Measurements from ENCODE around the gene CMTM3. TPM values are rescaled to one million over a fixed set of nuclear protein-coding genes. Genes with fewer than 3 reads are reported as not detected.

Gene CMTM3
- total and polyA plus RNA-seq, 2 of the 4 experiments (the other 2 are of a cell fraction): 4.5 to 35.5 TPM

GRCh38 chr16:66647866-66648265 is 43.4 kb downstream of the CMTM3 start:
- in situ Hi-C loops (cut with MboI; ENCODE audit: low sequenced_read_pairs): no loop called here
- dilution Hi-C loops (cut with HindIII; ENCODE audit: low sequenced_read_pairs, unreplicated experiment): no loop called here
- intact Hi-C loops (cut with micrococcal nuclease): no loop called here

More at GRCh38 chr16:66647866-66648265, 43.4 kb downstream of the CMTM3 start:
- H4K5ac ChIP-seq (ENCODE audit: low read depth, low read length): no peak overlapping the region
- H3K18ac ChIP-seq (ENCODE audit: low read depth, low read length): no peak overlapping the region
- DNase-seq: no peak
- H3K14ac ChIP-seq (replicated peaks; ENCODE audit: low read depth, low read length): no peak overlapping the region
- no peak overlapping the region for H2AK5ac ChIP-seq (ENCODE audit: low read depth, low read length)
- H2BK15ac ChIP-seq (ENCODE audit: low read depth, low read length): no peak overlapping the region
- no peak for TF ChIP-seq SMC3 (IDR thresholded peaks at IDR 0.05; ENCODE audit: low read depth, low read length)
- no peak for TF ChIP-seq CHD1 (IDR thresholded peaks at IDR 0.05; ENCODE audit: low read depth, low read length)
- no peak for TF ChIP-seq POLR2A (IDR thresholded peaks at IDR 0.05; ENCODE audit: low read depth, low read length)
- TF ChIP-seq CEBPB (IDR thresholded peaks at IDR 0.05; ENCODE audit: low read depth, low read length): 0 out of 2 replicates have a peak, but pooled peaks have one; percentile 26
- H3K4me1 ChIP-seq (ENCODE audit: control insufficient read depth, insufficient read depth, low read length): no peaks in the 10 kb centered on the region
- BruUV-seq (replicated peaks): no TSS peak
- H3K27ac ChIP-seq (ENCODE audit: insufficient read depth, low read length): no peak overlapping the region
- H3K4ac ChIP-seq (ENCODE audit: low read depth, low read length): no peak overlapping the region
- POLR2A ChIA-PET (ENCODE audit: unreplicated experiment): no interaction called here
- no peak overlapping the region for H2AK9ac ChIP-seq (replicated peaks; ENCODE audit: low read depth, low read length, poor library complexity)
- H2AFZ ChIP-seq (replicated peaks; ENCODE audit: low read length, poor library complexity): no peak overlapping the region
- no peaks in the 10 kb centered on the region for H3K27me3 ChIP-seq (ENCODE audit: control insufficient read depth, insufficient read depth, low read length)
- no peak overlapping the region for H3K9ac ChIP-seq (ENCODE audit: low read depth, low read length)
- peaks cover 12% of the 10 kb centered on the region; the same call in 1 of the 2 replicates for H3K9me1 ChIP-seq (ENCODE audit: insufficient read depth, low read length)
- WGBS, 2 experiments (ENCODE audit: extremely low coverage in 2 of 2, insufficient read length in 1 of 2): no CpG with 5 or more reads among the region's 1 CpG
- ATAC-seq (ENCODE audit: low read depth): no peak
- H3K56ac ChIP-seq (ENCODE audit: extremely low read depth, insufficient read depth, low read length): no peak overlapping the region
- no peak overlapping the region for H2BK20ac ChIP-seq (ENCODE audit: low read depth, low read length)
- H2BK120ac ChIP-seq (ENCODE audit: low read depth, low read length): no peak overlapping the region
- H3K9me3 ChIP-seq (ENCODE audit: control insufficient read depth, insufficient read depth, low read length): no peaks in the 10 kb centered on the region
- no peaks in the 10 kb centered on the region for H4K20me1 ChIP-seq (ENCODE audit: insufficient read depth, low read length)
- H3K79me1 ChIP-seq (ENCODE audit: low read depth in 1 of 2, low read length in 2 of 2): peaks cover 0 to 15% of the 10 kb centered on the region in 2 experiments; a peak in 2 of 4 replicates
- no peaks in the 10 kb centered on the region for H3K36me3 ChIP-seq (ENCODE audit: control insufficient read depth, insufficient read depth, low read length)
- no peak overlapping the region for H3K23ac ChIP-seq (ENCODE audit: low read depth, low read length)
- no peak overlapping the region for H3K4me2 ChIP-seq (ENCODE audit: low read depth, low read length)
- CTCF ChIA-PET: no interaction called here
- H4K8ac ChIP-seq (ENCODE audit: low read depth in 2 of 2, low read length in 2 of 2): no peak overlapping the region
- no peak overlapping the region for H4K91ac ChIP-seq (ENCODE audit: insufficient read depth, low read depth, low read length)
- no peak overlapping the region for H2BK5ac ChIP-seq (ENCODE audit: low read depth, low read length, poor library complexity, severe bottlenecking)
- no peak overlapping the region for H3K4me3 ChIP-seq (ENCODE audit: insufficient read depth, low read depth, low read length)
